HG03521 (cell line): ENCODE results near the gene CCDC97.
"Not testable (repeated sequence)": the region's sequence is repeated elsewhere in the genome, so short reads cannot be mapped to it uniquely, and the experiment has no call there.

Experiments used
- ATAC-seq: cut with Tn5 transposase; IDR thresholded peaks from one replicate; pipeline ENCODE4 v1.9.1; 2021; ENCODE audit warnings: mild to moderate bottlenecking, moderate library complexity; ENCODE audit not compliant: unreplicated experiment

Gene CCDC97

DNA sequence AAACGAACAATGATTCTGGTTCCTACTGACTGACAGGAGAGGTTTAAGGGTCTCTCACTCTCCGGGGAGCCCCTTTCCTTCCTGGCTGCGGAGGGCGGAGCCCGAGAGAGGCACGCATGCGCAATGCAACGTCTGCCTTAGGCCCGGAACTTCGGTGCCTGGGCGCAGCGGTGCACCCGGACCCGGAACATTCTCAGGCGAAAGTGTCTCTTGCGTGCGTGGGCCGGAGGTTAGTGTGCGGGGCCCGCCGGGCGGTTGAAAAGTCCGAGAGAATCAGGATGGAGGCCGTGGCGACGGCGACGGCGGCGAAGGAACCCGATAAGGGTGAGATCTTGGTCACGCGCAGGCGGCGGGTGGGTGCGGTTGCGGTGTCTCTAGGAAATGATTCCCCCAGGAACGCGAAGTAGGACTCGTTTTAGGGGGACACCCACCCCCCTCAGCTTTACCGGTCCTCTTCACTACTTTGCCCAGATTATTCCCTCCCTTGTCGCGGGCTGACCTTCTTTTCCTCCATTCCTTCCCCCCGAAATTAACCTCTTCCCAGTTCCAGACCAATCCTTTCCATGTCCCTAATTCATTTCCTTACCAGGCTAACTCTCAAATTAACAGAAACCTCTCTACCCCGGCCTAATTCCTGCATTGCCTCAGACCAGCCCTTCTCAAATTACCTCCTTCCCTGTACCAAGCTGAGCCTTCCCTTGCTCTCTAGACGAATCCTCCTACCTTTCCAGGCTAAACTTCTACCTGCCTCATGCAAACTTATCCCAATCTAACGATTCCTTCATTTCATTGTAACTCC lies at the start of gene CCDC97:
TSS of gene CCDC97 (plus strand) at position 140 of the 799 bp plus-strand sequence. CDS start at position 279, 139 bp downstream.
- ATAC-seq, result peak; percentile 71

GRCh38 chr19:41261474-41262190 lies 48.3 kb upstream of the CCDC97 start:
- no peak for ATAC-seq

DNA sequence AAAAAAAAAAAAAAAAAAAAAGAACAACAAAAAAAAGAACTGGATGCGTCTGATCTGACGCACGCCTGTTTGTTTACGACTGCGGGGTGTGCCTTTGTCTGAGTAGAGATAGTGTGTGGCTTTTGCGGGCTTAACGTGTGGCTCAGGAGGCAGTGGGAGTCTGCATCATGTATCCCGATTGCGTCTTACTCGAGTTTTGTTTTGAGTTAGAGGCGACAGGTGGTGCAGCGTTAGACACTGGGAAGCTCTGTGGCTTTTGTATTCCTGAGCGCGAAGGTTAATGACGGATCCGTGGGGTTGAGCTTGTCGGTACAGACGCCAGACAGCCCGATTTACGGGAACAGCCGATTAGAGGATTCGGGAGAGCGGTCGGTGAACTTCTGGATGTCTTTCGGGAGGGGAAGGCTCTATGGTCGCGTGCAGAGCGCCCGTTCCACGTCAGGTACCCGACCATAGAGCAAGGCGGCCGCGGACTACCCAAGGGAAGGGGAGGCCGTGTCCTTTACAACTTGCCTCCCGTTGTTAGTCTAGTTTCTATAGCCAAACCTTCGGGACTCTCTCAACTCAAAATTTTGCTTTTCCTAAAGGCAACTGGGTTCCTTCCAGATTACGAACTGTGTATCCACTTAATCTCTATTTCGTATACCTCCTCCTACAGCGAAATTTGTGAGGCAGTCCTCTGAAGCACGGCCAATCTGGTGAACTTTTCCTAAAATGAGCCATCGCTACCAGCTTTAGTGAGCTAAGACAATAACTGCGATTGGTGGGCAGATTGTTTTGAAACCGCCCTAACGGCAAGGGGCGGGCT lies 46.7 kb upstream of the CCDC97 start:
- peak; percentile 4 for ATAC-seq

DNA sequence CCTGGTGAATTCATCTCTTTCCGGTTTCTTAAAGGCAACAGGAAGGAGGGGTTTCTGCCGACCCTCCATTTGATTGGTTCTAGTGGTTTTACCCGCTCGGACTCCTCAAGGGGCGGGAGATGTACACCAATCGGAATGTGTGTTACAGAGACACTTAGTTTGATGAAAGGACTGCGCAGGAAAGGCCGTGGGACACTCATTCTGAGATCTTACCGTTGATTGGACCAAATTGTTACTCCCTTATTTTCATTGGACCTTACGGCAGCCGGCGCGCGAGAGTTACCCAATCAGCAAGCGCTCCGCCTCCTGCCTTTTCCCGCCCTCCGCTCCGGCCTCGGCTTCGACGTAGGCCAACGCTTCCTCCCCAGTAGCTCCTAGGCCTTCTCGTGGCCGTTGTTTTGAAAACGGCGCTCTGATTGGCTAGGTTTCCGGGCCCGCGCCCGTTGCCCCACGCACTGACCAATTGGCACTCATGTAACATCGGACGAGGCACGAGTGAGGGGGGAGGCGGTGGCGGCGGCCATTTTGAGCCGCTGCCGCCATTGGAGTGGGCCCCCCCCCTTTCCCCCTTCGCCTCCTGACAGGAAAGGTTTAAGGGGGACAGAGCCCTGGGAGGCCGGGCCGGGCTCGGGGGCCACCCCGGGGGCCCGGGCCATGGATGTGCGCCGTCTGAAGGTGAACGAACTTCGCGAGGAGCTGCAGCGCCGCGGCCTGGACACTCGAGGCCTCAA lies 46.0 kb upstream of the CCDC97 start, which contains the start of gene HNRNPUL1:
TSS of gene HNRNPUL1 (plus strand) at position 523 of the 731 bp plus-strand sequence. CDS start at position 655, 132 bp downstream.
- peak; percentile 73 for ATAC-seq

- no peak for ATAC-seq
Measured at GRCh38 chr19:41264581-41265394, 45.2 kb upstream of the CCDC97 start.

GRCh38 chr19:41265395-41266153 lies 44.4 kb upstream of the CCDC97 start:
- ATAC-seq, result no peak

DNA sequence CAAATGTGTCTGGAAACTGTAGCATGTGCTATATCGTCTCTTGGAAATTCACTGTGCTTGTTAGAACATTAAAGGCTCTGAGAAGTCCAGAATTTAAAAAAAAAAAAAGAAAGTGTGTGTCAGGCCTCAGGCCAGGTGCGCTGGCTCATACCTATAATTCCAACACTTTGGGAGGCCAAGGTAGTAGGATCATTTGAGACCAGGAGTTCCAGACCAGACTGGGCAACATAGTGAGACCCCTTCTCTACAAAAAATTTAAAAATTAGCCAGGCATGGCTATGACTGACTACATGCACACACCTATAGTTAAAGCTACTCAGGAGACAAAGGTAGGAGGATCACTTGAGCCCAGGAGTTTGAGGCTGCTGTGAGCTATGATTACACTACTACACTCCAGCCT lies 40.9 kb upstream of the CCDC97 start:
- no peak for ATAC-seq

DNA sequence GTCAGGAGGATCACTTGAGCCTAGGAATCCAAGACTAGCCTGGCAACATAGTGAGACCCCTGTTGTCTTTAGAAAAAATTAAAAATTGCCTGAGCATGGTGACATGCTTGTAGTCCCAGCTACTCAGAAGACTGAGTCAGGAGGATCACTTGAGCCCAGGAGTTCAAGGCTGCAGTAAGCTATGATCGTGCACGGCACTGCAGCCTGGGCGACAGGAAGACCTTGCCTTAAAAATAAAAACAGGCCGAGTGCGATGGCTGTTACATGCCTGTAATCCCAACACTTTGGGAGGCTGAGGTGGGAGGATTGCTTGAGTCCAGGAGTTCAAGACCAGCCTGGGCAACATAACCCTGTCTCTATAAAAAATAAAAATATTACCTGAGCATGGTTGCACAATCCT lies 40.4 kb upstream of the CCDC97 start:
- no peak for ATAC-seq

- ATAC-seq, result no peak
Measured at GRCh38 chr19:41273076-41273475, 36.9 kb upstream of the CCDC97 start.

DNA sequence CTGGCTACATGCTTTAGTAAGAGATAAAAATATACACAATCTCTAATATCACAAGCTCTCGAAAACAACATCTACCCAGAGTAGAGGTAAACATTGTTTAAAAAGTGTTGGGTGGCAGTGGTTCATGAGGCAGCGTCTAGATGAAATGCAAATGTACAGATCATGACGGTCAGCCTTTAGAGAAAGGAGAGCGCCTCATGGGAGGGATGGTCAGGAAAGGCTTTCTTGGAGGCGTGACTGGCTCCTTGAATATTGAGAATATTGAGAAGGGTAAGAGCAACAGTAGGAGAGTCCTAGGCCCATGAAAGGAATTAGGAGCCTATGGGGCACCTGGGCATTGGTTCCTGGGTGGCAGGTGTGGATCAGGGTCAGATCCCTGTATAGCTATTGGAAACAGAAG lies 35.2 kb upstream of the CCDC97 start:
- no peak for ATAC-seq

- ATAC-seq, result no peak
Measured at GRCh38 chr19:41276231-41276630, 33.7 kb upstream of the CCDC97 start.

- ATAC-seq, result no peak
Measured at GRCh38 chr19:41278478-41278877, 31.5 kb upstream of the CCDC97 start.

DNA sequence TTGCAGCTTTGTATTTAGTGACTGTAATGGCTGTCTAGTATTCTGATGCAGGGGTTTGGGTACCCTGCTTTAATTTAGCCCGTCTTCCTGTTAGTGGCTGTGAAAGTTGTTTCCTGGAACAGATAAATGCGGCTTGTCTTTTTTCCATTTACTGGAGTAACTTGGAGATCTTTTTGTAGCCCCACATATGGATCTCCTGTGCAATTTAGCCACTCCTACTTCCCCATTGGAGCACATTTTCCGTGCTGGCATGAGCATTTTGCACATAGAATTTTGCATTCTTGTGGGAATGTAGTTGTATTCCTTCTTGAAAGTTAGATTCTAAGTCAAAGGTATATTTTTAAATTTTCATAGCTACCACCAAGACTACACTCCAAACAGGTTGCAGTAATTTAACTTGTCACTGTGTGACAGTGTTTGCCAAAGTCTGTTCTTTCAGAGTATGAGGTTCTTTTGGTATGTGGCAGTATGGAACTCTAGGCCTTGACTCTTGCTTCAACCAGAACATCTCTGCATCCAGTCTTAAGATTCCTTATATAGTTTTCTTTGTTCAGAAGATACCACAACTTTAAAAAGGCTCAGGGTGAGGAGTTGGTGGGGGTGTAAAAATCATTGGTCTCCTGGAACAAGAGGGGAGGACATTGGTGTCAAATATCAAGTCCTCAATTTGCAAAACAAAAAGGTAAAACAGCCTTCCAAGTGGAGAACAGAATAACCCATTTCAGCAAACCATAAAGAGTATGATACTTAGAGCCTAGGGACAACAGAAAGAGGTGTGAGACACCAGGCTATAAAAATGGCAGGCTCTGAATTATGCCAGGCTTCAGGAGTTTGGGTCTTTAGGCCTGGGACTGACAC lies 21.1 kb upstream of the CCDC97 start:
- ATAC-seq, result no peak

DNA sequence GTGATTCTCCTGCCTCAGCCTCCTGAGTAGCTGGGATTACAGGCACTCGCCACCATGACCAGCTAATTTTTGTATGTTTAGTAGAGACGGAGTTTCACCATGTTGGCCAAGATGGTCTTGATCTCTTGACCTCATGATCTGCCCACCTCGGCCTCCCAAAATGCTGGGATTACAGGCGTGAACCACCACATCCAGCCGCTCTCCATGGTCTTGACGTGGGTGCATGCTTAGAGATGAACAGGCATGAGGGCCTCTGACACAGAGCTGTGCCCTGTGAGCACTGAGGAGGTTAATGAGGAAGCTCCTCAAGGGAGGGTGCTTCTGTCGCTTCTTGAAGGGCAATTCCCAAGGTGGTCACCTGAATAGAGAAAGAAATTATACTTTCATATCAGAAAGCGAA lies 20.2 kb upstream of the CCDC97 start:
- not testable (repeated sequence) for ATAC-seq

- ATAC-seq, result no peak
Measured at GRCh38 chr19:41294393-41294792, 15.6 kb upstream of the CCDC97 start.

DNA sequence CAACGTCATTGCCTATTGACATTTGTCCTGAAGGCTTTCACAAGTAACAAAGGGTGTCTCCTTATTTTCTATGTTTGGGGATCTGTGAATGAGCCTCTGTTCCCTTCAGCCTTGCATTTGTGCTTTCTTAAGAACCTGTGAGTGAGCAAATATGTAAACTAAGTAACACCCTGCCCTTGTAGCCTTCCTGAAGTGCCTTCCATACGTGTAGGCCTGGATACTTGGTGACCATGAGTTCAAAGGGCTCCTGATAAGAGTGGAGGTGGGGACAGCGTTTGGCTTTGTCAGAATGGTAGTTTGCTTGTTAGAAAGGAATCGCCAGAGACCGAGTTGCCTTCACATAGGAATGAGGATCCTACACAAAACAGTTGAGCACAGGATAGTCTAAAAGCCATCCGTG lies 14.5 kb upstream of the CCDC97 start:
- ATAC-seq, result no peak

- no peak for ATAC-seq
Measured at GRCh38 chr19:41296433-41296871, 13.5 kb upstream of the CCDC97 start.
